Stomach (tissue), 9 donors: ENCODE data around the gene PCSK4. TPM values are rescaled to one million over a fixed set of nuclear protein-coding genes. Genes with fewer than 3 reads are reported as not detected.

Experiments used
- DNase-seq, 2 donors: peaks; one replicate each; pipeline versions ENCODE4 v3.0.0 to v3.0.0-alpha.2; 2013 to 2019
- H3K27ac ChIP-seq, 5 donors: fragments of 200-600 bp in 4 of 5; sonication (generic) in 4 of 5; one replicate each; pipeline ENCODE4 v1.5.1; 2013 to 2019; ENCODE audit warnings: mild to moderate bottlenecking in 1 of 5, moderate library complexity in 1 of 5
- H3K27me3 ChIP-seq, 3 donors: fragments of 200-600 bp; sonication (generic); one replicate each; pipeline ENCODE4 v1.5.1; 2017 to 2019; ENCODE audit warnings: mixed run types in 1 of 3
- H3K36me3 ChIP-seq, 4 donors: fragments of 200-600 bp; sonication (generic); 1 replicate in 3 of 4; 2 replicates in 1 of 4; pipeline ENCODE4 v1.5.1; 2016 to 2019
- H3K4me1 ChIP-seq, 4 donors: fragments of 200-600 bp; sonication (generic); one replicate each; pipeline ENCODE4 v1.5.1; 2016 to 2019
- H3K4me3 ChIP-seq, 4 donors: fragments of 200-600 bp; sonication (generic) in 3 of 4; one replicate each; pipeline ENCODE4 v1.5.1; 2016 to 2019; ENCODE audit warnings: mild to moderate bottlenecking in 1 of 4
- H3K9me3 ChIP-seq, 4 donors: fragments of 200-600 bp; sonication (generic); one replicate each; pipeline ENCODE4 v1.5.1; 2016 to 2019
- CTCF ChIP-seq, 7 experiments: fragments of 450-650 bp in 4 of 7; fragments of 200-600 bp in 3 of 7; sonication (generic) in 3 of 7; IDR thresholded peaks; one replicate each; pipeline ENCODE4 v1.5.1; 2016 to 2019; ENCODE audit warnings: antibody characterized with exemption in 7 of 7, control low read depth in 2 of 7, mild to moderate bottlenecking in 1 of 7
- EP300 ChIP-seq: sonication (generic); formaldehyde crosslinking; IDR thresholded peaks from one replicate; pipeline ENCODE4 v1.6.1; 2017; ENCODE audit warnings: antibody characterized with exemption
- POLR2A ChIP-seq, 4 donors: fragments of 450-650 bp; IDR thresholded peaks; one replicate each; pipeline ENCODE4 v1.6.1; 2016; ENCODE audit warnings: antibody characterized with exemption in 4 of 4, control low read depth in 2 of 4, mild to moderate bottlenecking in 1 of 4, moderate library complexity in 1 of 4
- POLR2AphosphoS5 ChIP-seq, 3 donors: sonication (generic); formaldehyde crosslinking; IDR thresholded peaks; one replicate each; pipeline ENCODE4 v1.6.1; 2016; ENCODE audit warnings: antibody characterized with exemption in 3 of 3
- WGBS, 5 donors: extraction: QIAGEN DNeasy Blood & Tissue Kit in 3 of 5; methylation state at CpG; one replicate each; pipeline versions ENCODE4 v1.1.5 to v1.1.7; 2013 to 2018; 5-methylcytosine and 5-hydroxymethylcytosine counted together
- intact Hi-C: fragments of 100-400 bp; cut with DNase I; formaldehyde crosslinking; loops from one replicate; pipeline ENCODE4 v1.15.1; 2023; ENCODE audit warnings: low total_unique reads
- polyA plus RNA-seq, 3 donors: library from polyadenylated mRNA; stranded (reverse); fragments of 200-250 nt; gene quantifications; one replicate each; pipeline ENCODE4 v1.2.3, GENCODE V29; 2013
- total RNA-seq, 5 donors: library from RNA; depleted of rRNA; stranded (reverse); fragments of >200 nt; gene quantifications; one replicate each; pipeline versions ENCODE4 v1.1.0 to v1.2.3, GENCODE V29; 2014 to 2016
- donor health status: healthy with polysubstance abuse.
- donor health status: Bipolar disorder and iron deficiency.
- donor health status: healthy.

Gene PCSK4
- total and polyA plus RNA-seq, 8 donors, result 1.7 to 26.8 (median 4.1) TPM; not detected in 2

DNA sequence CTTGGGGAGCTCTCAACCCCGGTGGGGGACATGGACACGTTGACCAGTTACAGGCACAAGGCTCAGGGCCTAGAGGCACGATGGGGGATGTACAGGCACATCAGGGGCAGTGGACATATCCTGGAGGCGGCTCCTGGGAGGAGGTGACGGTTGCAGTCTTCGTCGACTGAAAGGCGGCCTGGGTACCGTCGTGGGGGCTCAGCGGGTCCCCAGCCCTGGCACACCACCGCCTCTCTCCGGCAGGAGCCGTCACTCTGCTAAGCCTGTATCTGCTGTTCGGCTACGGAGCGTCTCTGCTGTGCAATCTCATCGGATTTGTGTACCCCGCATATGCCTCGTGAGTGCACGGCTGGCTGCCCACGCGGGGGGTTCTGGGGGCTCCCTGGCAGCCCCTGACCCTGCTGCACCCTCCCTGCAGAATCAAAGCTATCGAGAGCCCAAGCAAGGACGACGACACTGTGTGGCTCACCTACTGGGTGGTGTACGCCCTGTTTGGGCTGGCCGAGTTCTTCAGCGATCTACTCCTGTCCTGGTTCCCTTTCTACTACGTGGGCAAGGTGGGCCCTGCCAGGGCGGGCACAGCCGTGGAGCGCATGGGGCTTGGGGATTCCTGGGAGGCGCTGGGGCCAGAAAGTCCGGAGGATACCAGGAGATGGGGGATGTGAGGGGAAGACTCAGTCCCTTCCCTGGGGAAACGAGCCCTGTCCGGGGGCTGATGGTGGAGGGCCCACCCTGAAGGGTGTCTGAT is 5.1 kb upstream of the PCSK4 start:
- TF ChIP-seq CTCF (IDR thresholded peaks at IDR 0.05), result no peak
- no peak for TF ChIP-seq POLR2AphosphoS5 (IDR thresholded peaks at IDR 0.05)
- no peak for TF ChIP-seq EP300
- Histone ChIP-seq H3K36me3 (no peaks in the 10 kb centered on the region), H3K27me3 (peaks cover 0 to 70% (median 16%) of the 10 kb centered on the region in 3 donors), H3K4me1 (peaks cover 11 to 31% (median 22%) of the 10 kb centered on the region in 4 donors), H3K9me3 (no peaks in the 10 kb centered on the region), H3K4me3 (no peak overlapping the region), H3K27ac (no peak overlapping the region)
- no peak for DNase-seq
- intact Hi-C loops, result no loop called here
- WGBS, 5 donors, result 87 to 92% (median 87%) methylated on average over 14 to 37 of the region's 37 CpGs

DNA sequence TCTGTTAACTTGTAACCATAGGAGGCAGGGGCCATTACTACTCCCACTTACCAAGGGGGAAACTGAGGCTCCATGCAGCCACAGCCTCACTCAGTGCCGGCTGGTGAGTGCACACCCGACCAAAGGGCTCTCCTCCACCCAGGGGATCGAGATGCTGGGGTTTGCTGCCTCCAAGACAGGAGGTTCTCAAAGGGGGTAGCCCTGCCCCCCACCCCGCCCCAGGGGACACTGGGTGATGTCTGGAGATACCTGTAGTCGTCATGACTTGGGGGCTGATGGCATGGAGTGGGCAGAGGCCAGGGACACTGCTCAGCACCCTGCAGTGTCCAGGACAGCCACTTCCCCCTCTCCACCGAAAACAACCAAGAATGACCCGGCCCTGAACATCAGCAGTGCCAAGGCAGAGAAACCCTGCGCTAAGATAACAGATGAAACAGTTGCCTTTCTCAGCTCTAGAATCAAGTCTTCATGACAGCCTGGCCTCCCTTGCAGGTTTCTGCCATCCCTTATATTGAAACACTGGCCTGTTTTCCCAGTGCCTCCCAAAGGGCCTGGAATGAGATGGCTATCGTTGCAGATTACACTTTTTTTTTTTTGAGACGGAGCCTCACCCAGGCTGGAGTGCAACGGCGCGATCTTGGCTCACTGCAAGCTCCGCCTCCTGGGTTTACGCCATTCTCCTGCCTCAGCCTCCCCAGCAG is 4.1 kb upstream of the PCSK4 start:
- DNase-seq, result no peak
- WGBS, 5 donors, result 41 to 60% (median 53%) methylated on average over 12 to 15 of the region's 15 CpGs
- Histone ChIP-seq H3K4me1 (peaks cover 18 to 40% (median 32%) of the 10 kb centered on the region in 4 donors), H3K27me3 (peaks cover 0 to 63% (median 16%) of the 10 kb centered on the region in 3 donors), H3K36me3 (no peaks in the 10 kb centered on the region), H3K27ac (no peak overlapping the region), H3K4me3 (no peak overlapping the region), H3K9me3 (no peaks in the 10 kb centered on the region)
- TF ChIP-seq POLR2A (IDR thresholded peaks at IDR 0.05) (no peak), POLR2AphosphoS5 (IDR thresholded peaks at IDR 0.05) (no peak), EP300 (no peak), CTCF (IDR thresholded peaks at IDR 0.05) (no peak)
- intact Hi-C loops, result no loop called here

GRCh38 chr19:1492474-1493006 is 2.4 kb upstream of the PCSK4 start:
- TF ChIP-seq POLR2AphosphoS5 (IDR thresholded peaks at IDR 0.05) (no peak), POLR2A (IDR thresholded peaks at IDR 0.05) (no peak), CTCF (IDR thresholded peaks at IDR 0.05) (no peak), EP300 (no peak)
- H3K27me3 ChIP-seq, result peaks cover 0 to 53% (median 11%) of the 10 kb centered on the region in 3 donors
- H3K9me3 ChIP-seq, result no peaks in the 10 kb centered on the region
- no peaks in the 10 kb centered on the region for H3K36me3 ChIP-seq
- intact Hi-C loops, result no loop called here
- H3K27ac ChIP-seq, result no peak overlapping the region
- H3K4me1 ChIP-seq, result peaks cover 18 to 40% (median 33%) of the 10 kb centered on the region in 4 donors
- H3K4me3 ChIP-seq, result no peak overlapping the region
- no peak for DNase-seq
- WGBS, 5 donors, result 61 to 72% (median 66%) methylated on average over 6 to 10 of the region's 10 CpGs

DNA sequence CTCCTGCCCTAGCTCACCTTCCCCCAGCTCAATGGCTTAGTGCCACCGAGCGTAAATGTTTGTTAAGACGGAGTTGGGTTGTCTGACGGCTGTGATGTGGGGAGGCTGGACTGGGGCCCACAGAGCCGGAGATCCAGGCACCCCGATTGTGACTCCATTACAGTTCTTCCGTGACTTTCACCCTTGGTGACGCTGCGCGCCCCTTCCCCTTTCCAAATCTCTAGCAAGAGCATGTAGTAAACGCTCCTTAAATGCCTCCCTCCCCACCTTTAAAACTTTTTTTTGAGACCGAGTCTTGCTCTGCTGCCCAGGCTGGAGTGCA is 1.7 kb upstream of the PCSK4 start:
- intact Hi-C loops, result no loop called here
- H3K9me3 ChIP-seq, result no peaks in the 10 kb centered on the region
- H3K36me3 ChIP-seq, result no peaks in the 10 kb centered on the region
- peaks cover 0 to 46% (median 6%) of the 10 kb centered on the region in 3 donors for H3K27me3 ChIP-seq
- TF ChIP-seq POLR2AphosphoS5 (IDR thresholded peaks at IDR 0.05) (no peak), EP300 (no peak), POLR2A (IDR thresholded peaks at IDR 0.05) (no peak), CTCF (IDR thresholded peaks at IDR 0.05) (no peak)
- H3K4me1 ChIP-seq, result peaks cover 18 to 33% (median 31%) of the 10 kb centered on the region in 4 donors
- DNase-seq, result no peak
- 28 to 43% (median 41%) methylated on average over 12 of the region's 12 CpGs for WGBS, 5 donors
- peak overlapping the region in 2 of 4 donors; percentile 54 to 75 for H3K4me3 ChIP-seq
- H3K27ac ChIP-seq, result no peak overlapping the region
